Smooth muscle cell of the brain vasculature (primary cell): Measurements from ENCODE around the gene AKT2.

Experiments used
- DNase-seq: peaks from one replicate; pipeline ENCODE4 v3.0.0-alpha.2; 2012; ENCODE audit warnings: low read depth, low spot score

The AKT2 gene

DNA sequence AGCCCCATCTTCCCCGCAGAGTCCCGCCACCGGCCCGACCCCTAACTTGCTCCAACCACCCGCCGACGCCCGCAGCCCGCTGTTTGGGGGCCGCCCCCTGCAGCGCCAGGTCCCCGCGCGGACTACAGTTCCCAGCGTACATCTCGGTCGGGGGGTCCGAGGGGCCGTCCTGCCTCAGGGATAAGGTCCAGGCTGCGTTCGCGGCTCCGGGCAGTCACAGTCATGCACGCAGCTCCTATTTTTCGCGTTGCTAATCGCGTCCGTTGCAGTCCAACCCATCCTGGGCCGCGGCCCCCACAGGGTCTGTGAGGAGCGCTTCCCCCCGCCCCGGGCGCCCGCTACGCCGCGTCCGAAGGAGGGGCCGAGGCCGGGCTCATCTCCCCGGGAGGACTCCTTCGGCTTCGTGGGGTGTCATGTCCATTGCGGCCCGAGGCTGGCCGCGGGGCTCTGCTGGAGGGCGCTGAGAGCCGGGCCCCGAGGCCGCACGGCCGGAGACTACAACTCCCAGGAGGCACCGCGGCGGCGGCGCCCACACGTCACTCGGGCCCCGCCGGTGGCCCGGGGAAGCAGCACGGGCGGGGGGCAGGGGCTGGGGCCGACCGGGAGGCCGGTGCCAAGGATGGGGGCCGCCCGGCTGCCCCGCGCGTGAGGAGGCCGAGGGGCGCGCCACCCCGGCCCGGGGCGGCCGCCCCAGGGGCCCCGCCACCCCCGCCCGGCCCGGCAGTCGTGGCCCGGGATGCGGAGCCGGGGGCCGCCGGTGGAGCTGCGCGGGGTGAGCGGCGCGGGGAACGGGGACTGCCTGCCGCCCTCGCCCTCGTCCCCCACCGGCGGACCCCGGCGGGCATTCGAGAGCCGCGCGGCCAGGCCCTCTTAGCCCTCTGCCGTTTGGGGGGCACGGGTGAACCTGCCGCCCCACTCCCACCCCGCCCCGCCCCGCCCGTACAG, 94.0 kb downstream of the AKT2 start, which contains the start of gene MAP3K10:
Gene MAP3K10 (plus strand): TSS at position 536 of the 945 bp plus-strand sequence. CDS start 606 bp downstream, outside the sequence.
- DNase-seq = no peak

DNA sequence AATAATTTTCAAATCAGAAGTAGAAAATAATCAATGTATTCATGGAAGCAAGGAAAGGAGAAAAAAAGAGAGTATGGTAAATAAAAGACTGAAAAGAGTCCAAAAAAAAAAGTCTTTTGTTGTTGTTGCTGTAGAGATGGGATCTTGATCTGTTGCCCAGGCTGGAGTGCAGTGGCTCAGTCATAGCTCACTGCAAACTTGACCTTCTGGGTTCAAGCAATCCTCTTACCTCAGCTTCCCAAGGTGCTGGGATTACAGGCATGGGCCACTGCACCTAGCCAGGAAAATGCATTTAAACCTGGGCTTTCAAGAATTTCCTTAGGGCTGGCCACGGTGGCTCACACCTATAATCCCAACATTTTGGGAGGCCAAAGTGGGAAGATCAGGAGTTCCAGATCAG, 100.9 kb downstream of the AKT2 start:
- DNase-seq = no peak
